HG03095 (cell line): ENCODE data around the gene ZNF827.

ENCODE experiments used
- ATAC-seq: cut with Tn5 transposase; IDR thresholded peaks from one replicate; pipeline ENCODE4 v1.9.1; 2021; ENCODE audit warnings: moderate library complexity; ENCODE audit not compliant: unreplicated experiment

Gene ZNF827

GRCh38 chr4:145829629-145830395 is 108.8 kb downstream of the ZNF827 start:
- peak; percentile 46 for ATAC-seq

- peak; percentile 64 for ATAC-seq
Observed at GRCh38 chr4:145828802-145829485, 109.7 kb downstream of the ZNF827 start.

- ATAC-seq, result no peak
Observed at GRCh38 chr4:145827885-145828284, 110.7 kb downstream of the ZNF827 start.

GRCh38 chr4:145825255-145825654 is 113.4 kb downstream of the ZNF827 start:
- ATAC-seq, result no peak

DNA sequence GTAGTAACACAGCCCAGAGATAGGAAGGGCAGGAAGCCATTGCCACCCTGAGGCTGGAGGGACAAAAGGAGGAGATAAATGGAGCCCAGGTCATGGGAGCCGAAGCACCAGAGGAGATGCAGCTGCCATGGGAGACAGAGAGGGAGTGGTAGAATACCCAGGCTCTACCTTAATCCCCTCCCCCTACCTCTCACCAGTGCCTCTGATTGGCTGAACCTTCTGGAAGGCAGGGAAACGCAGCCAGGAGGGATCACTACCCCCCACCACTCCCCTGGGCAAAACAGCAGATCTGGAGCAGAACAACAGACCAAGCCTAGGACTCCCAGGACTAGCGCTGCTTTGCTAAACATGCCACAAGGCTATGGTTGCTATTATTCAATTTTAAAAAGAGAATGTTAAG is 114.2 kb downstream of the ZNF827 start:
- no peak for ATAC-seq

- peak; percentile 39 for ATAC-seq
Observed at GRCh38 chr4:145823743-145824142, 114.9 kb downstream of the ZNF827 start.

- no peak for ATAC-seq
Observed at GRCh38 chr4:145822581-145822980, 116.0 kb downstream of the ZNF827 start.

- no peak for ATAC-seq
Observed at GRCh38 chr4:145822181-145822580, 116.4 kb downstream of the ZNF827 start.

- no peak for ATAC-seq
Observed at GRCh38 chr4:145821766-145822165, 116.9 kb downstream of the ZNF827 start.

GRCh38 chr4:145820407-145820806 is 118.2 kb downstream of the ZNF827 start:
- no peak for ATAC-seq

DNA sequence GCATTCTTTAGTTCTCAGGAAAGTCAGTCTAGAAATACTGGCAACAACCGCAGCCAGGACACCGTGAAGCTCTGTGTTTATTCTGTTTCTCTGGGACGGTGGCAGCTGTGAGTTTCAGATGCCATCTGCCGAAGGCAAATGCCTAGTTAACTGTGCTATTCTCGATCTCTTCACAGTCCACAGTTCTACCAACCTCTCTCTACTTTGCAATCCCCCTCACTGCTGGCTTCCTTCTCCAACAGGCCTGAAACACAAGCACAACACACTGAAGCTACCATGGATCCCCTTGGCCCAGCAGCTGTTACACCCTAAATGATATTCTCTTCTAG is 118.8 kb downstream of the ZNF827 start:
- ATAC-seq, result no peak

DNA sequence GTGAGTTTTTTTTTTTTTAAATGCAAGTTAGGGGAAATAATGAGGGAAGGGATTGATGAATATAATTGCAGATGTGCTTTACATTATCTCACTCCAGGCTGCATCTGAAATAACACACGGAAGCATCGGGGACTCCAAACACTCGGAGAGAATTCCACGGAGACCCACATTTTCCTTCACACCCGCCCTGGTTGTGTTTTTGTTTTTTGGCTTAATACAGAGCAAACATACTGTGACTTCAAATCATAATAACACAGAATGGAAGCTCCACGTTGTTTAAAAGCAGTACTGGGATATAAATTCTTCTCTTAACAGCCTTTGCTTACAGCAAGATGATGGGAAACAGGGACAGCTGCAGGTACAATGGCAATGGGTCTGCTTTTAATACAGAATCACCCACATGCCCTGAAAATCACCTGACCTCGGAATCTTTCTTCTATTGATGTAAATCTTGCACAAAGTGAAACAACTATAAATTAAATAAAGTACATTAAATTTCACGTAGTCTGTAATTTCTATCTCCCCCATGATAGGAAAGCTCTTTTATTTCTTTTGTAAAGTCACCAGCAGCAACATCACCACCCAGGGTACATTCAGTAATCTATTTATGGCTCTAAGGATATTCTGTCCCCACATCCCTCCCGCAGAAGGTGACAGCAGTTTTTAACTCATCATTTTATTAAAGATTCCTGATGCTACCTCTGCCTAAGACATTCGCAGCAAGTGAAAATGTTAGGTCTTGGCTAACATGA is 119.3 kb downstream of the ZNF827 start:
- ATAC-seq, result no peak

GRCh38 chr4:145818011-145818410 is 120.6 kb downstream of the ZNF827 start:
- no peak for ATAC-seq

DNA sequence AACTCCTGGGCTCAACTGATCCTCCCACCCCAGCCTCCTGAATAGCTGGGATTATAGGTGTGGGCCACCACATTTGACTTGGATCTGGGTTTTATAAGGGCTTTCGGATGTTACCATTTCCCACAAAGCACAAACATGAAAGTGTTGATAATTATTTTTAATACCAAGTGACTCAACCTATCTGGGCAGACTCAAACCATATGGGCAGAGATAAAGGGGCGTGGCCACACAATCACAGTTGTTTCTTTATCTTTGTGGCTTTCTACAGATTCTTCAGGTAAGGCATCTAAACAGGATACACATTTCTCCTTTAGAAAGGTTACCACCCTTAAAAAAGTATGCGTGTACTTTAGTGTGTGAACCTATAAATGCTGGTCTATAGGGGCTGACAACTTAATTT is 122.5 kb downstream of the ZNF827 start:
- ATAC-seq, result no peak

- no peak for ATAC-seq
Observed at GRCh38 chr4:145815626-145816025, 123.0 kb downstream of the ZNF827 start.

GRCh38 chr4:145815027-145815612 is 123.5 kb downstream of the ZNF827 start:
- no peak for ATAC-seq

DNA sequence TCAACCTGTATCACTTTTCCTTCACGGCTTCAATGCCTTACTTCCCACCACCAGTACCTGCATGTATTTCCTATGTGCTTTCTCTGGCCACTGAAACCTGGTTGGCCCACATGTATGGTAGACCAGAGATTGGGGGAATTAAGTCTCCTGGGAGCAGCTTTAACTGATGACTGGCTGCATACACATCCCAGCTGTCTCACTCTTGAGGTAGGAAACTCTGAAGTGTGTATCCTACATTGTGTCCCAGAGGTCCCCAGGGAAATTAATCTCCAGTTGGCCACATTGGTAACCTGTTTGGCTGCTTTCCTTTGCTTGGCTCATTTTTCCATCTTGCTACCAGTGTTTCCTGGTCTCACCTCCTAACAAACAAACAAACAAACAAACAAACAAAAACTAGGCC is 124.4 kb downstream of the ZNF827 start:
- no peak for ATAC-seq

DNA sequence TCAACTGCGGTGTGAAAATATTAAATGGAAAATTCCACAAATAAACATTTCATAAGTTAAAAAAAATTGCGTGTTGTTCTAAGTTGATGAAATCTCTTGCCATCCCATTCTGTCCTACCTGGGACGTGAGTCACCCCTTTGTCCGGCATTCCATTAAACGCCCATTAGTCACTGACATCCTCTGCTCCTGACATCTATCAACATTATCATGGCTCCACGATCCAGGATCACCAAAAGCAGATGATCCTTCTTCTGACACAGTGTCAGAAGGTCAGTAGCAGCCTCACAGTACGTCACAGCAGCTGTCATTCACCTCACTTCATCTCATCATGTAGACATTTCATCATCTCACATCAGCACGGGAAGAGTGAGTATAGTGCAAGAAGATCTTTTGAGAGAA is 125.7 kb downstream of the ZNF827 start:
- ATAC-seq, result no peak

GRCh38 chr4:145808848-145809512 is 129.6 kb downstream of the ZNF827 start:
- ATAC-seq, result peak; percentile 30

GRCh38 chr4:145808021-145808650 is 130.5 kb downstream of the ZNF827 start:
- peak; percentile 63 for ATAC-seq

DNA sequence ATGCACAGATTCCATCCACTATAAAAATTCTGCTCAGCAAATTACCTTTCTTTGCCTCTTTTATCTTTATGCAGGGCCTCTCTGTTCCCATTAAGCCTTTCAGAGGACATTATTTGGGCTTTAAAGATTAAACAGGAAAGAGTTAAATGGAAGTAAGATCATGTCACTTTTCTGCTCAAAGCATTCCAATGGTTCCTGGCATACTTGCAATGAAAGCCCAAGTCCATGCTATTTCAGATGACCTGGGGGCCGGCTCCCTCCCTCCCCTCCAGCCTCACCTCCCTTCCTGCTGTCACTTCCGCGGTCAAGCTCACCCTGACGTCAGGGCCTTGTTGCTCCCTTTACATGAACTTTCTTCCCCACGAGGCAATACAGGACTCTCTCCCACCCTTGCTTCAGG is 133.1 kb downstream of the ZNF827 start:
- no peak for ATAC-seq
